ENCODE results near the gene CDH23.

GRCh38 chr10:71687480-71687879, 290.8 kb downstream of the CDH23 start:
- TF ChIP-seq POLR2A (IDR thresholded peaks at IDR 0.05; ENCODE audit: low read length), result no peak
- TF ChIP-seq GATA1 (IDR thresholded peaks at IDR 0.05; ENCODE audit: low read depth, low read length), result no peak

Data from erythroblast (primary cell).